UCSD-AML1 (cell line): ENCODE data around the gene DYRK2.
A peak's percentile ranks its signal among the peaks of the same experiment; 100 is the strongest.

ENCODE experiments used
- DNase-seq: peaks from one replicate; lab custom pipeline; 2025; ENCODE audit not compliant: unreplicated experiment; lab: John Stamatoyannopoulos, UW

Gene DYRK2

DNA sequence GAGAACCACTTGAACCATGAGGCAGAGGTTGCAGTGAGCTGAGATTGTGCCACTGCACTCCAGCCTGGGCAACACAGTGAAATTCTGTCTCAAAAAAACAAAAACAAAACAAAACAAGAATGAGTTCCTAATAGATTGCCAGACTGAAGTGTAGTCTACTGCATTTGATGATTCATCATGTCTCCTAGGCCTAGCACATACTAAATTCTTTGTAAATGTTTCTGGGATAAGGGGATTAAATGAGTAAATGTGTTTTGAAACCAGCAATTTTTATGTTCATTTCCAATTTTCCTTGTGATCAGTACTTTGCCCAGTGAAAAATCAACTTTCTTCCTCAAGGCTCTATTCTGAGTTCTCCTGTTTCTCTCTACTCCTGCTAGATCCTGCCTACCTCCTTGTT lies 2.9 kb upstream of the DYRK2 start:
- DNase-seq, result no peak

DNA sequence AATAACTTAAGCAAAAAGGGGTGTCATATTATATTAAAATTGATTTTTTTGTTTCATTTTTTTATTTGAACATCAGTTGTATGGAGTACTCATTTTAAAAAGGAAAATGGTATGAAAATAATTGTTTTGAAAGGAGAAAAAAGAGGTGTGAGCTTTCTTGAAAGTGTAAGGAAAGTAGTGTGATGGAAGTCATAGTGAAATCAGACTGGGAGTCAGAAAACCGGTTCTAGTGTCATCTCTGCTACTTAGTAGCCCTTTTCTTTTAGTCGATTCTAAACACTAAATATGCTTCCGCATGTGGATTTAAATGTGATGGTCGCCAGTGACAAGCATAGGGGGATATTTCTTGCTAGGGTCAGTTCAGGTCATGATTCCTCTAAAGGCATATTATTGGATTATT lies 1.8 kb upstream of the DYRK2 start:
- no peak for DNase-seq

GRCh38 chr12:67647181-67647798 lies 1.3 kb upstream of the DYRK2 start:
- DNase-seq, result no peak

- DNase-seq, result peak; percentile 65
Measured at GRCh38 chr12:67647799-67648520, 585 bp upstream of the DYRK2 start.

DNA sequence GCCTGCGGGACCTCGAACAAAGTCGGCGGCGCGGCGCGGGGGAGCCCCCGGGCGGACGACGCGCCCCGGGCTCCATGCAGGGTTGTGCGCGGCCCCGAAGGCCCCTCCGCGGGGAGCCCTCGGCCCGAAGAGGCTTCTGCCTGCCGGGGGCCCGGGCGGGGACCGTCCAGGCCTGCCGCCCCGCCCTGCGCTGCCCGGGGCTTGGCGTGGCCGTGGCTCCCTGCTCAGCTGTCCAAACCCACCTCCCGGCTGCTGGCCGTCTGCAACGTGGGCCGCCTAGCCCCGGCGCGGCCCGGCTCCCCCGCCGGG lies 670 bp downstream of the DYRK2 start:
- no peak for DNase-seq

DNA sequence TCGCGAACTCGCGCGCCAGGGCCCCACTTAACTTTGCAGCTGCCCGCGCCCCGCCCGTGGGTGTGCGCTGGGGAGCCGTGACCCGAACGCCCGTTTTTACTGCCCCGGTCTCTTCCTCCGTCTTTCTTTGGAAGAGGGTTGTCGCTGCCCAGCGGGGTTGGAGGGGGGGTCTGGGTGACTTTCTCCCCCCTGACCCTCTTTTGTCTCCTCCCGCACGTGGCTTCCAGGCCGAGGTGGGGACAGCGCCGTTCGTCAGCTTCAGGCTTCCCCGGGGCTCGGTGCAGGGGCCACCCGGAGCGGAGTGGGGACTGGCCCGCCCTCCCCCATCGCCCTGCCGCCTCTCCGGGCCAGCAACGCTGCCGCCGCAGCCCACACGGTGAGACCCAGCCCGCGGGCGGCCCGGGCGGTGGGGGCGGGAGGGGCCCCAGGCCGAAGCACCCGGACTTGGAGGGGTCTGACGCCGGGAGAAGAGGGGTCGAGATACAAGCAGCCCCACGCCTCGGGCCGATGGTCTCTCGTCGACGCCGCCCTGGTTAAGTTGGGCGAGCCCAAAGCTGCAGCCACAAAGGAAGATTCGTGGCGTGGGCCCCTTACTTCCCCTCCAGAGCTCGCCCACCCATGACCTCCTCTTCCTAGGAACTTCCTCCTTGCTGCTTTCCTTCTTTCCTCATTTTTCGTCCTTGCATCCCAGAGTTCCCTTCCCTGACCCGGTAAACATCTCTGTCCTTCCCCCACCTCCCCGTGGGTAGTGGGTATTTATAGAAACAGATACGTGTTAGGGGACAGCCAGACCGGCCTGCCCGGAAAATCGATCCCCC lies 1.2 kb downstream of the DYRK2 start:
- peak; percentile 39 for DNase-seq

DNA sequence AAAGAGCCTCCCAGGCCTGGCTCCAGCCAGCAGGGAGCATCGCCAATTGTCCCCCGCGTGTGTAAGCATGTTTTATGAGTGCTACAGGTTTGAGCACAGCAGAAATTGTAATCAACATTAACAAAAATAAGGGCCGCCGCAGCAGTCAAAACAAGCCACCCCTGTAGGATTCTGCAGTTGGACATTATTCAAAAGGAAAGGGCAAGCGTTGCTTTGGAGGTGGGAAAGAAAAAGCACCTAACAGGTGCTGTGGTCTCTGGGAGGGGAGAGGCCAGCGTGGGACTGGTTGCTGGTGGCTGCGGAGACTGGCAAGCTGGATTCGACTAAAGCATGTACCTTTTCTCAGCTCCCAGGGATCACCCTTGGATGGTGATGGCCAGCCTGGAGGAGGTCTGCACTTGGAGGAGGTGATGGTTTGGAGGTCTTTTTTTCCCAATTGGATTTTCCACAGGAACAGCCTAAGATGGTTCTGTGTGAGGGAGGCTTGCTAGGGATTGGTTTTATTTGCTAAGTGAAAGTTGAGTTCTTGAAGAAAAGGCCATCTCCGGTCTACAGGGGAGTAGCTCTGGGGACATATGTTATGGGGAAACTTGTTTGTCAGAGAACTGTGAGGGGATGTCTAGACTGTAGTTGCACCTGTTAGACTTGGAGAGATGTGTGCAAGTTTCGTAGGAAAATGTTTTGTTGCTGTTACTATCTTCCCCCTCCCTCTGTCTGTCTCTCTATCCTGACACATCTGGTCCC lies 2.0 kb downstream of the DYRK2 start:
- DNase-seq, result no peak

DNA sequence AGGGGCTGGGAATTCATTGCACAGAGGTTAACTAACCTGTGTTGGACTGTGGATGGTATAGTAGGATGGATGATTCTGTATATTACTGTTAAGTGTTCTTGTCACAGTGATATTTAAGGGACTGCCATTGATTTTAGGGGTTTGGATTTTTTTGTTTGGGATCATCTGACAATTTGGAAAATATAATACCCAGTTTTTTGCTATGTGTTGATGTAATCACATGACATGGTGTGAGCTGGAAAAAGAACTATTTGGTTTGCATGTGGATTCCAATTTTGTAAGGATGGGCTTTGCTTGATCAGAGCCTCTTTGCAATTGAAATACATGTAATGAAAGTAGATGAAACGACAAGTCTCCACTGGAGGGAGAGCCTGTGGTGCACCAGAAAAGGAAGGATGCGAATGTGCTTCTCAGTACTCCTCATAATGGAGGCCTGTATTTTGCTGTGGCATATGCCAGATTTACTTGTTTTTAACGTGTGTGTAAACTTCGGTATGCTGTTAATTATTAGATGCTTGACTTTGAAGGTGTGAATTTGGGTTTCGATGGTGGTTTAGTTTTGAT lies 2.7 kb downstream of the DYRK2 start:
- no peak for DNase-seq

- no peak for DNase-seq
Measured at GRCh38 chr12:67655829-67656228, 7.3 kb downstream of the DYRK2 start.

GRCh38 chr12:67656251-67656650 lies 7.7 kb downstream of the DYRK2 start:
- DNase-seq, result no peak

- DNase-seq, result no peak
Measured at GRCh38 chr12:67658486-67658885, 9.9 kb downstream of the DYRK2 start.

DNA sequence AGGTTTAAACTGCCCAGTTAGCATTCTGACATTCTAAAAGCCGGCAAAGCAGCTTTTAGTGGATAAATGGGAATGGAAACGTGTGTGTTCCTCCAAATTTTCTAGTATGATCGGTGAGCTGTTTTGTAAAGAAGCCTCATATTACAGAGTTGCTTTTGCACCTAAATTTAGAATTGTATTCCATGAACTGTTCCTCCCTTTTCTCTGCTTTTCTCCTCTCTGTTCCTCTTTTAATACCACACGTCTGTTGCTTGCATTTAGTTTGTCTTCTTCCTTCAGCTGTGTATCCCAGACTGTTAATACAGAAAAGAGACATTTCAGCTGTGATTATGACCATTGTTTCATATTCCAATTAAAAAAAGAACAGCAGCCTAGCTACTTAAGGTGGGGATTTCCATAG lies 10.7 kb downstream of the DYRK2 start:
- DNase-seq, result no peak

- no peak for DNase-seq
Measured at GRCh38 chr12:67661311-67662021, 12.9 kb downstream of the DYRK2 start.

GRCh38 chr12:67662910-67663538 lies 14.5 kb downstream of the DYRK2 start:
- DNase-seq, result no peak

GRCh38 chr12:67664171-67664570 lies 15.6 kb downstream of the DYRK2 start:
- DNase-seq, result no peak

GRCh38 chr12:67665679-67666078 lies 17.1 kb downstream of the DYRK2 start:
- no peak for DNase-seq

- DNase-seq, result no peak
Measured at GRCh38 chr12:67666605-67667004, 18.1 kb downstream of the DYRK2 start.

GRCh38 chr12:67667276-67668073 lies 18.9 kb downstream of the DYRK2 start:
- no peak for DNase-seq

GRCh38 chr12:67669217-67669933 lies 20.8 kb downstream of the DYRK2 start:
- no peak for DNase-seq
